Measurements from ENCODE around the gene MOB2.

DNA sequence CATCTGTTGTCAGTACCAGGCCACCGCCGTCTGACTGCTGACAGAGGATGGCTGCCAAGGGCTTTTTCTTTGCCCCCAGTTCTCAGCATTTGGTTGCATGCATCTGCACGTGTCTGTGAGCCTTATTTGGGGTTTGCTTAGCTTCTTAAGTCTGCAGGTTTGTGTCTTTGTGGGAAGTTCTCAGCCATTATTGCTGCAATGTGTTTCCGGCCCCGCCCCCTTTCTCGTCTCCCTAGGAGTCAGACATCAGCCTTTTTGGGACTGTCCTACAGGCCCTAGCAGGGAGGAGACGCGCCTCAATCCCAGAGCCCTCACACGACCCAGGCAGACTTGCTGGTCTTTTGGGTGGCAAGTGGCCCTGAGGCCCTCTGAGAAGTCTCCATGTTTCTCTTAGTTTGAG, 8.0 kb downstream of the MOB2 start:
- TF ChIP-seq, protein P1, sequence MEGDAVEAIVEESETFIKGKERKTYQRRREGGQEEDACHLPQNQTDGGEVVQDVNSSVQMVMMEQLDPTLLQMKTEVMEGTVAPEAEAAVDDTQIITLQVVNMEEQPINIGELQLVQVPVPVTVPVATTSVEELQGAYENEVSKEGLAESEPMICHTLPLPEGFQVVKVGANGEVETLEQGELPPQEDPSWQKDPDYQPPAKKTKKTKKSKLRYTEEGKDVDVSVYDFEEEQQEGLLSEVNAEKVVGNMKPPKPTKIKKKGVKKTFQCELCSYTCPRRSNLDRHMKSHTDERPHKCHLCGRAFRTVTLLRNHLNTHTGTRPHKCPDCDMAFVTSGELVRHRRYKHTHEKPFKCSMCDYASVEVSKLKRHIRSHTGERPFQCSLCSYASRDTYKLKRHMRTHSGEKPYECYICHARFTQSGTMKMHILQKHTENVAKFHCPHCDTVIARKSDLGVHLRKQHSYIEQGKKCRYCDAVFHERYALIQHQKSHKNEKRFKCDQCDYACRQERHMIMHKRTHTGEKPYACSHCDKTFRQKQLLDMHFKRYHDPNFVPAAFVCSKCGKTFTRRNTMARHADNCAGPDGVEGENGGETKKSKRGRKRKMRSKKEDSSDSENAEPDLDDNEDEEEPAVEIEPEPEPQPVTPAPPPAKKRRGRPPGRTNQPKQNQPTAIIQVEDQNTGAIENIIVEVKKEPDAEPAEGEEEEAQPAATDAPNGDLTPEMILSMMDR (conservative IDR thresholded peaks at IDR 0.05 in 1 of 2, IDR thresholded peaks at IDR 0.05 in 1 of 2; ENCODE audit: low read depth in 1 of 2, low read length in 2 of 2), result no peak
- TF ChIP-seq EZH2 (IDR thresholded peaks at IDR 0.05; ENCODE audit: low read length, missing control alignments), result no peak
